Calu3 (cell line): ENCODE measurements around the gene PPP1R13B. TPM values are rescaled to one million over a fixed set of nuclear protein-coding genes. Genes with fewer than 3 reads are reported as not detected.

ENCODE experiments used
- Bru-seq: library from RNA; stranded (reverse); fragments of 400-500 nt; gene quantifications from one replicate; lab custom pipeline; 2021; lab: Mats Ljungman, UMichigan
- BruChase-seq, 2 experiments: library from RNA; stranded (reverse); fragments of 400-500 nt; gene quantifications; one replicate each; lab custom pipeline; 2021; lab: Mats Ljungman, UMichigan
- BruUV-seq: library from RNA; stranded (reverse); fragments of 400-500 nt; replicated peaks from 2 replicates; lab custom pipeline; 2021; lab: Mats Ljungman, UMichigan
- CTCF ChIA-PET: fragments of 300-600 bp; sonication (Branson Sonifier 250); formaldehyde crosslinking; loops from one replicate; lab custom pipeline; 2022; ENCODE audit warnings: antibody characterized with exemption; lab: Charles Lee
- DNase-seq: peaks from one replicate; pipeline ENCODE4 v3.0.0; 2022
- H3K27ac Mint-ChIP-seq: one replicate; pipeline ENCODE4 v1.8.0; 2022; ENCODE audit warnings: mixed read lengths; ENCODE audit not compliant: unreplicated experiment
- H3K27me3 Mint-ChIP-seq: one replicate; pipeline ENCODE4 v1.8.0; 2022; ENCODE audit warnings: mixed read lengths; ENCODE audit not compliant: unreplicated experiment
- H3K36me3 Mint-ChIP-seq: one replicate; pipeline ENCODE4 v1.8.0; 2022; ENCODE audit warnings: mild to moderate bottlenecking, moderate library complexity, mixed read lengths; ENCODE audit not compliant: insufficient read depth, unreplicated experiment
- H3K4me1 Mint-ChIP-seq: one replicate; pipeline ENCODE4 v1.8.0; 2022; ENCODE audit warnings: mild to moderate bottlenecking, low read depth, mixed read lengths; ENCODE audit not compliant: unreplicated experiment
- H3K4me3 Mint-ChIP-seq: one replicate; pipeline ENCODE4 v1.8.0; 2022; ENCODE audit warnings: mild to moderate bottlenecking, low read depth, moderate library complexity, mixed read lengths; ENCODE audit not compliant: unreplicated experiment
- H3K9me3 Mint-ChIP-seq: one replicate; pipeline ENCODE4 v1.8.0; 2022; ENCODE audit warnings: low read depth, mixed read lengths; ENCODE audit not compliant: unreplicated experiment
- CTCF ChIP-seq: fragments of 200-600 bp; IDR thresholded peaks from one replicate; pipeline ENCODE4 v1.8.0; 2022; ENCODE audit warnings: antibody characterized with exemption; ENCODE audit not compliant: unreplicated experiment
- intact Hi-C: fragments of 100-400 bp; cut with micrococcal nuclease; formaldehyde crosslinking; loops from one replicate; pipeline ENCODE4 v1.10.0; 2022; ENCODE audit not compliant: unreplicated experiment
- long read RNA-seq: library from polyadenylated mRNA; stranded (forward); transcript quantifications from one replicate; pipeline ENCODE4 v2.0.0, GENCODE V29; 2022
- total RNA-seq: library from RNA; stranded (reverse); gene quantifications from 2 replicates; pipeline ENCODE4 v1.2.3, GENCODE V29; 2022

Gene PPP1R13B, protein sequence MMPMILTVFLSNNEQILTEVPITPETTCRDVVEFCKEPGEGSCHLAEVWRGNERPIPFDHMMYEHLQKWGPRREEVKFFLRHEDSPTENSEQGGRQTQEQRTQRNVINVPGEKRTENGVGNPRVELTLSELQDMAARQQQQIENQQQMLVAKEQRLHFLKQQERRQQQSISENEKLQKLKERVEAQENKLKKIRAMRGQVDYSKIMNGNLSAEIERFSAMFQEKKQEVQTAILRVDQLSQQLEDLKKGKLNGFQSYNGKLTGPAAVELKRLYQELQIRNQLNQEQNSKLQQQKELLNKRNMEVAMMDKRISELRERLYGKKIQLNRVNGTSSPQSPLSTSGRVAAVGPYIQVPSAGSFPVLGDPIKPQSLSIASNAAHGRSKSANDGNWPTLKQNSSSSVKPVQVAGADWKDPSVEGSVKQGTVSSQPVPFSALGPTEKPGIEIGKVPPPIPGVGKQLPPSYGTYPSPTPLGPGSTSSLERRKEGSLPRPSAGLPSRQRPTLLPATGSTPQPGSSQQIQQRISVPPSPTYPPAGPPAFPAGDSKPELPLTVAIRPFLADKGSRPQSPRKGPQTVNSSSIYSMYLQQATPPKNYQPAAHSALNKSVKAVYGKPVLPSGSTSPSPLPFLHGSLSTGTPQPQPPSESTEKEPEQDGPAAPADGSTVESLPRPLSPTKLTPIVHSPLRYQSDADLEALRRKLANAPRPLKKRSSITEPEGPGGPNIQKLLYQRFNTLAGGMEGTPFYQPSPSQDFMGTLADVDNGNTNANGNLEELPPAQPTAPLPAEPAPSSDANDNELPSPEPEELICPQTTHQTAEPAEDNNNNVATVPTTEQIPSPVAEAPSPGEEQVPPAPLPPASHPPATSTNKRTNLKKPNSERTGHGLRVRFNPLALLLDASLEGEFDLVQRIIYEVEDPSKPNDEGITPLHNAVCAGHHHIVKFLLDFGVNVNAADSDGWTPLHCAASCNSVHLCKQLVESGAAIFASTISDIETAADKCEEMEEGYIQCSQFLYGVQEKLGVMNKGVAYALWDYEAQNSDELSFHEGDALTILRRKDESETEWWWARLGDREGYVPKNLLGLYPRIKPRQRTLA
- total RNA-seq (23.2 and 27.7 TPM in 2 replicates), Bru-seq, nascent RNA (percentile 64 among the genes with signal in this experiment), BruChase-seq, experiment 1, labeled RNA remaining after a 6-hour chase (percentile 60 among the genes with signal in this experiment), BruChase-seq, experiment 2, labeled RNA remaining after a 2-hour chase (percentile 60 among the genes with signal in this experiment)
- long read RNA-seq, partial matches to known transcripts = 4 of 8 reads
- long read RNA-seq, other reads (novel, unspliced or antisense) = 3 of 8 reads

DNA sequence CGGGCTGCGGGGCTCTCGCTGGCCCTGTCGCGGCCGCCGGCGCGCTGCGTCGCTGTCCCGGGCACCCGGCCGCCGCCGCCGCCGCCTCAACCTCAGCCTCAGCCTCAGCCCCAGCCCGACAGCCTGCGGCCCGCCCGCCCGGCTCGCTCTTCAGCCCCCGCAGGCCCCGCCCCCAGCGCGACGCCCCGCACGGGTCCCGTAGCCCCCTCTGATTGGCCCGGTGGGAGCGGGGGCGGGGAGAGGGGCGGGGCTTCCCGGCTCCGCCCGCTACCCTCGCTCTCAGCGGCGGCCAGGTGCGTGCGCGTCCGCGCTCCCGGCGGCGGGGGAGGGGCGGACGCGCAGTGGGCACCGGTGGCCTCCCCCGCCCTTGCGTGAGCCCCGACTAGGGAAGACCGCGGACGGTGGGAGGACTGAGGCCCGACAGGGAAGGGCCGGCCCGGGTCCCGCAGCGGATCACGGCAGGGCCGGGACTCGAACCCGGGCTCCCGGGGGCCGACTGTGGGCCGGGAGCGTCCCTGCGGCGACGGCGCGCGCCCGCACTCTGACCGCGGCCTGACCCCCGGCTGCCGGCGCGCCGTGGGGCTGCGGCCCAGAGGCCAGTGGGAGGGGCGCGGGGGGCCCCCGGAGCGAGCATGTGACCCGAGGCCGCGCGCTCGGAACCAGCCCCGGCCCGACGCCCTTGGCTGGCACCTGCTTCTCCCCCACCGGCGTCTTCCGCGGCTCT is at the start of gene PPP1R13B:
TSS of gene PPP1R13B (minus strand) at position 125 of the 724 bp plus-strand sequence. CDS start 268 bp downstream, outside the sequence.
- no peaks in the 10 kb centered on the region for H3K27me3 Mint-ChIP-seq
- no peak within 1 kb of the TSS for H3K27ac Mint-ChIP-seq
- DNase-seq = peak; percentile 96
- TF ChIP-seq CTCF = no peak
- peaks cover 9% of the 10 kb centered on the region for H3K4me1 Mint-ChIP-seq
- H3K4me3 Mint-ChIP-seq = peak within 1 kb of the TSS; percentile 81
- no TSS peak for BruUV-seq
- H3K36me3 Mint-ChIP-seq = peaks cover 27% of the 10 kb centered on the region
- H3K9me3 Mint-ChIP-seq = no peaks in the 10 kb centered on the region
- CTCF ChIA-PET = no interaction called here
- intact Hi-C loops = no loop called here

DNA sequence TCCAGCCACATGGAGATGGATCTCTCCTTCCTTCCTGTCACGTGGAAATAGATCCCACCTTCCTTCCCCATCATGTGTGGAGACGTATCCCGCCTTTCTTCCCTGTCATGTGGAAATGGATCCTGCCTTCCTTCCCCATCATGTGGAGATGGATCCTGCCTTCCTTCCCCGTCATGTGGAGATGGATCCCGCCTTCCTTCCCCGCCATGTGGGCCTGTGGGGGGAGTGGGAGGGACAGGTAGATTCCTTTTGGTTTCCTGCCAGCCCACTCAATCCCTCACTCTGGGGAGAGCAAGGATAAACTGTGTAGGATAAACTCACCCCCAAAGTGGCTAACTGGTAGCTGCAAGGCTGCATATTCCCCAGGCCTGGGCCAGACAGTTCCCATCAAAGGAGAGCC is 49.2 kb upstream of the PPP1R13B start:
- Mint-ChIP-seq H3K36me3 (no peaks in the 10 kb centered on the region), H3K4me1 (peaks cover 28% of the 10 kb centered on the region), H3K9me3 (peaks cover 4% of the 10 kb centered on the region), H3K27me3 (no peaks in the 10 kb centered on the region), H3K4me3 (no peak overlapping the region), H3K27ac (peak overlapping the region; percentile 6)
- intact Hi-C loops = no loop called here
- no peak for TF ChIP-seq CTCF
- no peak for DNase-seq
- no TSS peak for BruUV-seq
- CTCF ChIA-PET = interaction anchor here (0.5 to 1.0 kb wide), 3 partner anchors 16 to 179 kb away, joined by 3 to 4 read pairs (median 4); no protein-coding TSS in a partner anchor

DNA sequence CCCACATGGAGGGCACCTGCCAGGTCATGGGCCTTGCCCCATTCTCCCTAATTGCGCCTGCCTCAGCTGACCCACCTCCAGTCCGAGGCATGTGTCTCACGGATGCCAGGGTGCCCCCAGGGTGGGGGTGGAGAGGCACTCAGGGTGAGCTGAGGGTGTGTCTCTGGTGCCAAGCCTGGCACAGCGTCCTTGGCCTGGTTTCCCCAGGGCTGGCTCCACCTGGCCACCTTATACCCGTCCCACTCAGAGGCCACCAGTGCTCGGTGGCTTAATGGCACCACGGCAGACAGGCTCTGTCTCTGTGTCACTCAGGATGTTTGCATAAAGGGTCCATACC is 47.3 kb upstream of the PPP1R13B start:
- H3K27ac Mint-ChIP-seq = no peak overlapping the region
- no peaks in the 10 kb centered on the region for H3K27me3 Mint-ChIP-seq
- intact Hi-C loops = no loop called here
- no peak for TF ChIP-seq CTCF
- DNase-seq = no peak
- no peaks in the 10 kb centered on the region for H3K36me3 Mint-ChIP-seq
- CTCF ChIA-PET = no interaction called here
- H3K4me3 Mint-ChIP-seq = no peak overlapping the region
- H3K4me1 Mint-ChIP-seq = peaks cover 33% of the 10 kb centered on the region
- peaks cover 4% of the 10 kb centered on the region for H3K9me3 Mint-ChIP-seq
- BruUV-seq = no TSS peak
